ENCODE measurements around the gene ZNF699.

- TF ChIP-seq POLR2A (IDR thresholded peaks at IDR 0.05) = no peak
- TF ChIP-seq, protein P1, sequence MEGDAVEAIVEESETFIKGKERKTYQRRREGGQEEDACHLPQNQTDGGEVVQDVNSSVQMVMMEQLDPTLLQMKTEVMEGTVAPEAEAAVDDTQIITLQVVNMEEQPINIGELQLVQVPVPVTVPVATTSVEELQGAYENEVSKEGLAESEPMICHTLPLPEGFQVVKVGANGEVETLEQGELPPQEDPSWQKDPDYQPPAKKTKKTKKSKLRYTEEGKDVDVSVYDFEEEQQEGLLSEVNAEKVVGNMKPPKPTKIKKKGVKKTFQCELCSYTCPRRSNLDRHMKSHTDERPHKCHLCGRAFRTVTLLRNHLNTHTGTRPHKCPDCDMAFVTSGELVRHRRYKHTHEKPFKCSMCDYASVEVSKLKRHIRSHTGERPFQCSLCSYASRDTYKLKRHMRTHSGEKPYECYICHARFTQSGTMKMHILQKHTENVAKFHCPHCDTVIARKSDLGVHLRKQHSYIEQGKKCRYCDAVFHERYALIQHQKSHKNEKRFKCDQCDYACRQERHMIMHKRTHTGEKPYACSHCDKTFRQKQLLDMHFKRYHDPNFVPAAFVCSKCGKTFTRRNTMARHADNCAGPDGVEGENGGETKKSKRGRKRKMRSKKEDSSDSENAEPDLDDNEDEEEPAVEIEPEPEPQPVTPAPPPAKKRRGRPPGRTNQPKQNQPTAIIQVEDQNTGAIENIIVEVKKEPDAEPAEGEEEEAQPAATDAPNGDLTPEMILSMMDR (IDR thresholded peaks at IDR 0.05) = no peak
These were observed 13.3 kb downstream of the ZNF699 start for GRCh38 chr19:9296336-9296735.
